Kidney tubule cell (primary cell): Measurements from ENCODE around the gene TSPAN9.
A peak's percentile ranks its signal among the peaks of the same experiment; 100 is the strongest.

ENCODE experiments used
- DNase-seq: peaks from one replicate; pipeline ENCODE4 v3.0.0-alpha.2; 2018; ENCODE audit warnings: low spot score

Gene TSPAN9

DNA sequence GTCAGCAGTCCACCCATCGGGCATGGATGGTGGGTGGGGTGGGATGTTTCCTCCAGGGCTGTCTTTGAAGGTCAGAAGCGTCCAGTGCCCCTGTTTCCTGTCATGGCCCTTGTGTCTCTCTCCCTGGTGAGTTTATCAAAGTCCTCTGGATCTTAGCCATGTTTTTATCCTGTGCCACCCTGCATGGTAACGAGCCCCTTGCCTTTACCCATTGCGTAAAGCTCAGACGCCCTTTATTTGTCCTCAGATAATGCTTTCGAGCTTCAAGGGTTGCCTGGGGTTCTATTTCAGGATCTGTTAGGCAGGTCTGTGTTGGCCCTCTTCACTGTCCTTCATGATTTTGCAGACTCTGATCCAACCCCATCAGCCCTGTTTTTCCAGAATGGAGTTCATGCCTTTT, 172.9 kb downstream of the TSPAN9 start:
- DNase-seq = no peak

DNA sequence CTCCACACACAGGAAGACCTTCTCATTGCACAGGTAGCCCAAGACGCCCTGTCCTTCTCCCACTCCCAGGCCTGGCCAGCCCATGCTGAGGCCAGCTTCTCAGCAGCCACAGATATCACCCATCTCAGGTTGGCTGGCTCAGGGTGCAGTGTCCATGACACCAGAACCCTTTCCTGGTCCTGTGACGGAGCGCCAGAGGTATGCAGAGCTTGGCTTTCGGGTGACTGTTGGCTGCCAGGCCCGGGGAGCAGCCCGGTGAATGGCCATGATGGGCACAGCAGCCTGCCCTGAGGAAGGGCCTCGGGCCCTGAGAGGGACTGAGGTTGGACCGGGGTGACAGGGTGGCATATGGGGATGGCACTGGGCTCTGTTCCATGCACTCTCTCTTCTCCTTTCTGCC, 173.4 kb downstream of the TSPAN9 start:
- no peak for DNase-seq

DNA sequence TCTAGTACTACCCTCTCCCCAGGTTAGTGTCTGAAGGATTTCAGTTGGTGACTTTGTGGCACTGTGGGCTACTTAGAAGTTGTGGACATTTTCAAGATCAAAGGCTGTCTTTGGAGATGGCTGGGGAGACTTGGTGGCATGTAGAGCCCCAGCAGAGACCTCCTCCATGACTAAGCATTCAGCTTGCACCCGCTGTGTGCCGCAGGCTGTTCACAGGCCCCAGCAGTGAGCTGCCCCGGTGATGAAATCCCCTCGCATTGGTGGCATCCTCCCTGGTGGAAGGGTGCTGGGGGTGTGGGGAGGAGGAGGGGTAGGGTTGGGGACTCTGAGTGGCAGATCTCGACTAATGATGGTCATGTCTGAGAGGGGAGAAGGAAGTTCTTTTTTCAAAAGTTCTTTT, 173.9 kb downstream of the TSPAN9 start:
- DNase-seq = no peak

DNA sequence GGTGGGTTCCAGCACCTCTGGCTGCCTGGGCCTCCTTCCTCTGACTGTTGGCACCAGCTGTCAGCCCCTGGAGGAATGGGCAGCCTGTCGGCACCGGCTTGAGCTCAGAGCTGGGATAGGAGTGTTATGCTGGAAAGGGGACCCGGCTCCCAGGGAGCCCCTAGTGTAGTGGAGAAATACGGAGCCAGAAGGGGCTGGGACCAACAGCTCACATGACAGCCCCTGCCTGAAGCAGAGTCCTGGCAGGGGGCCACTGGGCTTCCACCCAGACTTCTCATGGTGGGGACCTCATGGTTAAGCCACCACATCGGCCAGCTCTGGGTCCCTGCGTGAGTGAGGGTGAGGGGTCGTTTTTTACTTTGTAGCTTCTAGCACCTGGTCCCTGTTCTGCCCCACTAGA, 174.5 kb downstream of the TSPAN9 start:
- DNase-seq = no peak

DNA sequence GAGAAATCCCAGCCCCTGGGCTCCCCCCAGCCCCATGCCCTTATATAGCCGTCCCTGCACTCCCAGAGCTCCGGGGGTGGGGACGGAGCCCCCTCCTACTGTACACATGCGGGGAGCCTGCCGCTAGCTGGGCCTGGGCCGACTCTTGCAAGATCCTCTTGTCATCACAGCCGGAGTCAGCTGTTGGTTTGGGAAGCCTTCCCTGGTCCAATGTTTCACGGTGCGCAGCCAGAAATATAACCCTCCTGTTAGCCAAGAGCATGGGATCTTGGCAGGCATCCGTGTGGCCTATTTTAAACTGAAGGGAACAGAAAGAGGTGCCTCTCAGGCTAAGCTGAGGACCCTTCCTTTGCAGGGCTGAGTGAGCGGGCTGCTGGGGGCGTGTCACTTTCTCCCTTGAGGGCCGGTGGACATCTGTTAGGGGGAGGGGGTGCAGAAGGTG, 175.3 kb downstream of the TSPAN9 start:
- no peak for DNase-seq

DNA sequence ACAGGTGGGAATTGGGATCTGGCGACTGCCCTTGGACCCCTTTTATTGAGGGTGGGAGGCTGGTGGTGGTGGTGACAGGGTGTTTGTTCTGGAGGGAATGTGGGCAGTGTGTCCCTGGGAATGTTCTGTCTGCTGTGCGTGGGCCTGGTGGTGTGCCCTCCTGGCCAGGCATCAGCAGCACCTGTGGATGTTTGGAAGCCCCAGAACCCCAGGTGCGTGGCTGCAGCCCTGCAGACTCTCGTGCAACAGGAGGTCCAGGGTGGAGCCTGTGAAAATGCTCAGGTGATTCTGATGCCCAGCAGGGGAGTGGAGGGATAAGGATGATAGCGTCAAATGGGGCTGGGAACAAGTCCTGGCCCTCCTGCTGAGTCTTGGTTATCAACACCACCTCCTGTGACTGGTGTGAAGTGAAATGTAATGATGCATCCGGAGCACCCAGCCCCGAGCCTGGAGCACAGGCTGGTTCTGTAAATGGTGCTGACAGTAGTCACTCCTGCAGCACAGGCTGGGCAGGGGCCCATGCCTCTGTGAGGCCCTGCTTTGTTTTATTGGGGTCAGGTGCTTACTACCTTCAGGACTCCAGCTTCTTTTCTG, 176.6 kb downstream of the TSPAN9 start:
- no peak for DNase-seq

DNA sequence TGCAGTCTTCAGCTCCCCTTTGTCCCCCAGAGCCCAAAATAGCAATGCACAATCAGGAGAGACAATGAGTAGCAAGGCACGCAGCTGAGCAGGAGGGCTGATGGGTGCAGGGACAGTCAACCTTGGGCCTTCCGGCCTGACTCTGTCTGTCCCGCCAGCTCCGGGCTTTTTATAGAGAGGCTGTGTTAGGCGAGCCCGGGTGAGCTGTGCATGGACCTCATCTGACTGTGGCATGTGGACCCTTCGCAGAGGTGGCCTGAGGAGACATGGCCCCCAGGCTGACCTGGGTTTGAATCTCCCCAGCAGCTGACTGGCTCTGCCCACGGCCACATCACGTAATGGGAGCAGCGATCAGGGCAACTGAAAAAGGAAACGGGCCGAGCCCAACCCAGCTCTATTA, 177.9 kb downstream of the TSPAN9 start:
- no peak for DNase-seq

DNA sequence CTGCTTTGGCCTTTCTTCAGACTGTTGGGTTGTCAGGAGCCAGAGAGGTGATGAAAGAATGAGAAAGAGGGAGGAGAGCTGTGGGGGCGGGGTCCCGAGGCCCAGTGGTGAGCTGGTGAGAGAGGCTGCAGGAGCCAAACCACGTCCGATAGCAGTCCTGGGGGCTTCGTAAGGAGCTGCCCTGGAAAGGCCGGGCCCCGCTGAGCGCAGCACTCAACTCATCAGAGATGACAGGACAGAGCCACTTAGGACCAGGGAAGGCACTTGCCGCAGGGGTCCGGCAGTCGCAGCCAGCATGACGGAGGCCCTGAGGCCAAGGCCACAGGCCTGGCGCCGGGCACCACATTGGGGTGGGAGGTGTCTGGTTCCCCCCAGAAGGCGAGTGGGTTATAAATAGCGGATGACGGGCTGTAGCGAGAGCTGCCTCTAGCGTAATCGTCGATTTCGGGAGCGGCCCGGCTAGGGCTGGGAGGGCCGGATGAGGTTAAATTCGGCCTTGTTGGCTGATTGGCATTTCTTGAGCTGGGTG, 179.0 kb downstream of the TSPAN9 start:
- DNase-seq = no peak

DNA sequence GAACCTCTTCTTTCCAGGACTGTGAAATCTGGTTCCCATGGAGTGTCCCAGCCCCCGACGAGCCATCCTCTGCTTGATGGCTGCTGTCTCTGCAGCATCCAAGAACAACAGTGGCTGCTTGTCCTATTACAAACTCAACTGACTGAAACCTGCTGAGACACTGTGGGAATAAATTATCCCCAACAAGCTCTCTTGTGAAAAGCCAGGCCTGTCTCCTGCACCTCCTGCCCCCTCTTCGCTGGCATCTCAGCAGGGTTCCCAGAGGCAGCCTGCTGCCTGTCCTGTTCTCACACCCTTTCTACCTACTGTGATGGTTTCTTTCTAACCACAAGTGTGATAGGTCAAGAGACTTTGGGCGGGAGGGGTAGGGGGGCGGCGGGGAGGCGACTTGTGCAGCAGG, 180.2 kb downstream of the TSPAN9 start:
- no peak for DNase-seq

DNA sequence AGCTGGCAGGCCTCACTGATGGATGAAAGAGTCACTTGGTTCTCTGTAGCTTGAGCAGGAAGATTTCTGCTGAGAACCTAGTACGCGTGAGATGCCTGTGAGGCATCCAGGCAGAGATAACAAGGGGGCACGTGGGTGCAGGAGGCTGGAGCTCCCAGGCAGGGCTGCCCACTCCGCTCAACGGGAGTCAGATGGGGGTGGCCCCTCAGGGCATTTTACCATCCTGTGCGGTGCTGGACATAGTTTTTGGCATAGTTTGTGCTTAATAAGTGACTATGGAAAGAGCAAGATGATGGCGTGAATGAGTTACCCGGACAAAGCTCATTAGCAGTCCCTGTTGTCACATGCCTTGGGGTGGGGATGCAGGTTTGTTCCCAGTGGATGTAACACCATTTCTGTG, 182.8 kb downstream of the TSPAN9 start:
- DNase-seq = peak; percentile 82

DNA sequence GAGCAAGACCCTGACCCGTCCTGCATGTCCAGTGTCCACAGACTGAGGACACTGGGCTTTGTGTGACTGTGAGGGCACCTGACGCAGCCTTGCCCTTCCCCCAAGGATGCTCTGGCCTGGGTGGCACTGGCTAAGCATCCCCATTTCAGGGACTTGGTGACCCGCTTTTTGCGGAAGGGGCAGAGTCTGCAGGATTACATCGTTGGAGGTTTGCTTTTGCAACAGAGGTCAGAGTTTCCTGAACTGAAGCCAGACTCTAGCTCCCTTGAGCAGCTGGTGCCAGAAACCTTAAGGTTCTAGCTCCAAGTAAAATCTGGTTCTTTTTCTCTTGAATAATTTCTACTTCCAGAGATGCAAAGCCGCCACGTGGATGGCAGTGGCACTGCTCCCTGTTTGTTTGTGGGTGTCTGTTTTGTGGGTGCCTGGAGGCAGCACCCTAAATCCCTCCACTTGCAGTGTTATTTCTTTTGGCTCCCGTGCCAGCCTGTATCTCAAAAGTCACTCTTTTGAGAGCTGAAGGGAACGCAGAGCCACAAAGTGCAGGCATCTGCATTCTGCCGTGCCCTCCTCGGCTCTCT, 184.7 kb downstream of the TSPAN9 start:
- no peak for DNase-seq

DNA sequence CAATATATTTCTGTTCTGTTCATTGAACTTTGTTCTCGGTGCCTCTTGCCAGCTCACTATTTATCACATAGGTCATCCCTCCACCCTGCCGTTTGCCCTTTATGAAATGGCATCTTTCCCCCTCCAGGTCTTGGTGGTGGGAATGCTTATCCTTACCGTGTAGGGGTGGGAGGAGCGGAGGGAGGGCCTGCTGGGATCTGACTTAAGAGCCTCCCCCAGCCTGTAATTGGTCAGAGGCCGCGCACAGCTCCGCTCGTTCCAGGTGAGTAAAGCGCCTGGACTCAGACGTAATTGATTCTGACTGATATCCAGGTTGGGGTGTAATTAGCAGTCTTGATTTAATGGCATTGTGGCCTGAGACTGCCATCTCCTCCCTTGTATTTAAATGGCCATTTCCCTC, 185.3 kb downstream of the TSPAN9 start:
- DNase-seq = peak; percentile 48

DNA sequence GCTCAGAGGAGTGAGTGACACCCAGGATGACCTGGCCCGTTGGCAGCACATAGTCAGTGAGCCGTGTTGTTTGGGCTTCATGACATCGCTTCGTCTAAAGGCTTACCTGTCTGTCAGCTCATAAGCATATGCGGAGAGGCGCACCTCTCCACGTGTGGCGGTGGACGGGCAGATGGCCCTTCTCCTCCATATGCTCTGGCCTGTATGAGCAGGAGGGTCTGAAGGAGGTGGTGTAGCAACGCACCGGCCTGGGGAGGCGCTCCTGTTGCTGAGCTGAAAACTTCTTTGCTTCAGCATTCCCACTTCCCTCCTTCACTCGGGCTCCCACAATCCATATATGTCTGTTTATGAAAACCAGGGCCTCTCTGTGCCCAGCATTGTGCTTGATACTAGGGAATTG, 186.1 kb downstream of the TSPAN9 start:
- DNase-seq = no peak

DNA sequence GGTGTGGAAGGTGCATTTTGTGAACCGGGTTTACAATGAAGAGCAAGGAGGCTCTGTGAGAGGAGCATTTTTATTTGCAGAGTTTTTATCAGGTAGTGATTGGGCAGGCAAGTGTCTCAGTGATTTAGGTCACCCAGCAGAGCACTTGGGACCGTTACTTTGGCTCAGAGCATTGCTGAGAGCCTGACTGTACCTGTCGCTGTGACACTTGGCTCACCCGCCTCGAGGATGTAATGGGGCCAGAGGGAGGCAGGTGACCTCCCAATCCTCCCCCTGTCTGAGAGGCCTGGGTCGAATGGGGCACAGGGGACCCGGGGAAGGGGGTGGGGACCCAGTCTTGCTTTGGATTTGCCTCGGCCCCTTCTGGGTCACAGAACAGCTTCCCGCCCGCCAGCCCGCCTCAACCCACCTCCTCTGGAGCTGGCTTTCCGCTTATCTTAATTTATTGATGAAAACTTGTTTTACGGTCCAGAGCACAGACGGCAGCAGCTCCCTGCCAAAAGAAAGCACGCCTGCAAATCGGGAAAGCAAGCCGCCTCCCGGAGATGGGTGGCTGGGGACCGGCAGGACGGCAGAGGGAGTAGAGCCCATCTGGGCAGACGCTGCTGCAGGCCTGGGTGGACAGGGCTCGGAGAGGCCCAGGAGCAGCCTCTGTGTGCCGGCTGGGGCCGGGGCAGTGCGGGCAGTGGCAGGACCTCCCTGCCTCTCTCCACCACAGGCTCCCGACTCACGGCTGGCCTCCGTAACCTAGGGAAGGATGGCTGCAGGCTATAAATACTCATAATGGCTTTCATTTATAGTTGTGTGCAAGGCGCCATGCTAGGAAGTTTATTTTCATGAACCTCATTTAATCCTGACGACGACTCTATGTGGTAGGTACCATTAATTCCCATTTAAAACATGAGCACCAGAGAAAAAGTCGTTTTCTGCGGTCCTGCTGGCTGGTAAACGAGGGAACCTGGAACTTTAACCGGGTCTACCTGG, 187.1 kb downstream of the TSPAN9 start:
- DNase-seq = no peak

DNA sequence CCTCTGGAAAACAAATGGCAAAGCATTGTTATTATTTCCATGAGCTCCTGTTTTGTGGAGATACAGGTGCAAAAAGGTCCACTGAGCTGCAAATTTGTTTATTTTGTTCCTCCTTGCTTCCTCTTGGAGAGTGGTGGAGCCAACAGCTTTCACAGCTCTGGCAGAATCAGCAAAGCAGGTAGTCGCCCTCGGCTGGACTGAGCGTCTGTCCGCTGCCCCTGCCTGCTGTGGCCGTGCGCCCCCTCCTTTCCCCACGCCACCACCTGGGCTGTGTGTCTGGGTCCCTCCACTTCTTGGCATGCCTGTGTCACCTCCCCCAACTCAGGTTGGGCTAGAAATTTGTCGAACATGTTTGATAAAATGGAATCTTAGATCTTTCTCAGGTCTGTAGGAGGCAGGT, 188.2 kb downstream of the TSPAN9 start:
- DNase-seq = no peak

DNA sequence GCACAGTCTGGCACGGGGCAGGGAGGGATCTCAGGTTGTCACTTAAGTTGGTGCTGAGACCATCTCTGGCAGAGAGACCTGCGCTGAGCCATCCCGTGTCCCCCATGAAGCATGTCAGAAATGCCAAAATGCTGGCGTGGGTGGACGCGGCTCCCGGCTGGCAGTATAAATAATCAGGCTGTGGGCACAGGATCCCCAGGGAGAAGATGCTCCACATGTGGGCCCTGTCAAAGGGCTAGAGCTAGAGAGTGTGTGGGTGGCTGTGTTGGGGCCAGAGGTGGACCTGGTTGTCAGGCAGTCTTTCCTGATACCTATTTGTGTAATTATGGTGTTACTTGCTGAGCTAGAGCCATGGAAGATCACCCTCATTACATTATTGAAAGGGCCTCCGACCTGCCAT, 189.5 kb downstream of the TSPAN9 start:
- DNase-seq = no peak

DNA sequence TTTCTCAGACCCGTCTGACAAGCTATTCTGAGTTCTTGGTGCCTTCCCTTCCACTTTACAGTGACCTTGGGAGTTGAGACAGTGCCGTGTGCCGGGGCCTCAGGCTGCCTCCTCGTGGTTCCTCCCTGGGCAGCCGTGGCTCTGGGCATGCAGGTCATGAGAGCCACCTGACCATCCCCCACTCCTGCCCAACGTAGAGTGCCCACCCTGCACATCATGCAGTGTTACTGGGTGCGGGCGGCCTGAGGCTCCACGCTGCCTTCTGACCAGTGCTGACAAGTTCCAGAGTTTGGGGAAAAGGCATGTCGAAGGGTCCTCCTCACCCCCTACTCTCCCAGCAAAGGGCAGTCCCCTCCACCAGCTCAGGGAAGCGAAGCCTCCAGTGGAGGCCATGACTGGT, 190.5 kb downstream of the TSPAN9 start:
- no peak for DNase-seq

DNA sequence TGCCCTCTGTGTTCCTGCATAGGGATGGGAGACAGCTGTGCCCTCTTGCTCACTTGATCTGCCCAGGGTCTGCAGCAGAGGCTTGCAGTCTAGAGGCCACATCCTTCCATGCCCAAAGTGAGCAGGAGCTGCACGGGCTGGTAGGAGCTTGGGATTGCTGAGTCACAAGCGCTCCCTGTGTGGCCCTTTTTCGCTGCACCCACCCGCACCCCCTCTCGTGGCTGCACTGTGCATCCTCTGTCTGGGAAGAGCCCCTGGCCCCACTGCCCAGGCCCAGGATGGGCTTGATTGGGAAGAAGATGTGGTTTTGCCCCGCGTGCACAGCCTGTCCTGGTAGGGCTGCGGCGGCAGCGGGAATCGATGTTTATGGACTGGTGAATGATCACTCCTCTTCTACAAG, 192.4 kb downstream of the TSPAN9 start:
- DNase-seq = no peak

DNA sequence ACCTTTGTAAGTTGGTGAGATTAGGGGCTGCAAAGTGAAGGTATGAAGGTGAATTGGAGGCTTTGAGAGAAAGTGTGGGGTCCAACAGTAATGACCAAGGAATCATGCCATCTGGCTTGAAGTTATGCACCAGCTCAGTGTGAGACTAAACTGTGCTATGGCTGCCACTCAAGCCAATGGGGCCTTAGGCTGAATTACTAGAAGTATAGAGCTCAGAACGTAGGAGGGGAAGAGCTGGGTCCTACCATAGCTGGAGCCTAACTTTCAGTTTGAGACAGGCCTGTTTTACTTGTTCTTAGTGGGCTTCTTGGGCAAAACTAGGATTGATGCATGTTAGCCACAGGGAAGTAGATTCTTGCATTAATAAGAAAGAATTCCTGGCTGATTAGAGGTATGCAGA, 194.0 kb downstream of the TSPAN9 start:
- DNase-seq = no peak

DNA sequence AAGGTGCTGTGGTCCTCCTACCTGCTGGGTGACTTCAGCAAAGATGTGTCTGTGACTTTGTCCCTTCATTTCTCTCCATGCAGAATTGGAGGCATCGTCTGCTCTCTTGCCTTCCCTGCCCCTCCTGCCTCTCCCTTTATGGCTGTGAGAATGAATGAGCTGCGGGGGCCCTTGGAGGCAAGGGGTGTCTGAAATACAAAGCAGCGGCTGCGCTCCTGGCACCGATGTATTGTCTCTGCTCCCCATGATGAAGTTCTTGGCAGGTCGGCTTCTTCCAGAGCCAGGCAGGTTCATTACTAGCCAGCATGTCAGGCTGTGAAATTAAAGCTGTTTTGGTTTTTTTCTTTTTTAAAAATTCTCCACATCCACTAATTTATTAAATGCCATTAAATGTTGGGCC, 194.5 kb downstream of the TSPAN9 start:
- no peak for DNase-seq

DNA sequence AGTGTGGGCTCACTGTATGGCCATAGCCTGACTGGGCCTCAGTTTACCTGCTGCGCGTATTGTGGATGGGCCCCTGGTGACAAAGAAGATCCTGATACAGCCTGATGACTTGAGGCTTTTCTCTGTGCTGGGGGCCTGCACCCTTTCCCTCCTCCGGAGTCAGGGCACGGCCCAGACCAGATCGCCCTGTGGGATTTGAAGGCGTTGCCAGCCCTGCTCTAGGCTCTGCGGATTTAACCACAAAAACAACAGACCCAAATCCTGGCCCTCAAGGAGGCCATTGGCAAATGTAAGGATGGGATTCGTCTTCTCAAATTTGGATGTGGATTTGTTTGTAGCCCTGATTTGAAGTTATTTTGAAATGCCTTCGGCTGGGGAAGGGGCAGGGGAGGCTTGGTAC, 195.8 kb downstream of the TSPAN9 start:
- no peak for DNase-seq

DNA sequence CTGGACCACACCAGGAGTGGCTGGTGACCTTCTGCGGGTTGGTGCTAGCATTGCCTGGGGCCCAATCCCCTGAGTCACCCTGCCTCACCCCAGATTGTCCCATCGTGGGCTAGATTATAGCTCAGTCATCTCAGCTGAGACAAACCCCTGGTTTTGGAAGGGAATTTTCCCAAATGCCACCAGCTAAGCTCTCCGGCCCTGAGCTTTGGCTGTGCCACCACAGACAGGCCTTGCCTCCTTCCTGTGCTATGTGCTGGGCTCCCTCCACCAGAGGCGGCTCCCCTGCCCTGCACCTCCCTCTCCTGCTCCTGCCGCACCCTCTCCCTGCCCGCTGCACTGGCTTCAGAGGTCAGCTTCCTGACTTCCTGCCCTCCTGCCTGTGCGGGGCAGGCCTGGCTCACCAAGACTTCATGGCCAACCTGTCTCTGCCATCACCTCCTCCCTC, 196.3 kb downstream of the TSPAN9 start:
- DNase-seq = peak; percentile 80

DNA sequence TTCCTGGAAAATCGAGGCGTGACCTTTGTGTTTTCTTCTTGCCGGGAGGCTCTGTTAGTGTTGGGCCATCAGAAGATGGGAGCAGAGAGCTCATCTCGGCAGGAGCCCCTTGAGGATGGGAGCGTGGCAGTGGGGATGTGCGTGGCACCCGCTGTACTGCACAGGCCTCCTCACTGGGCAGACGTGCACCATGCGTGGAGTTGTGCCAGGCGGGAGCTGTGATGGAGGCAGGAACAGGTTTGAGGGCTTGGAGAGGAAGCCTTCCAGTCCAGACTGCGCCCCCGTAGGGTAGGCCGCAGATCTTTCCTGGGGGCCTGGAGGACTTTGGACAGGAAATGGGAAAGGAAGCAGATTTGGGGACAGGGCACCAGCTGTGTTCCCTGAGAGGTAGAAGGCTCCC, 197.5 kb downstream of the TSPAN9 start:
- no peak for DNase-seq
